ENCODE results near the gene FRY.

FRY gene

GRCh38 chr13:32170841-32171240 is 139.3 kb downstream of the FRY start:
- Histone ChIP-seq H3K27ac (ENCODE audit: low read depth, low read length) (no peak overlapping the region), H3K36me3 (ENCODE audit: control insufficient read depth, insufficient read depth, low read length) (no peaks in the 10 kb centered on the region), H3K9me3 (ENCODE audit: control insufficient read depth, insufficient read depth, low read depth, low read length) (no peaks in the 10 kb centered on the region), H3K4me3 (ENCODE audit: low read depth, low read length) (no peak overlapping the region), H3K9ac (ENCODE audit: low read length) (no peak overlapping the region), H3K27me3 (ENCODE audit: control insufficient read depth, insufficient read depth, low read length) (no peaks in the 10 kb centered on the region), H3K4me1 (ENCODE audit: control insufficient read depth, insufficient read depth, low read length) (no peaks in the 10 kb centered on the region)

DNA sequence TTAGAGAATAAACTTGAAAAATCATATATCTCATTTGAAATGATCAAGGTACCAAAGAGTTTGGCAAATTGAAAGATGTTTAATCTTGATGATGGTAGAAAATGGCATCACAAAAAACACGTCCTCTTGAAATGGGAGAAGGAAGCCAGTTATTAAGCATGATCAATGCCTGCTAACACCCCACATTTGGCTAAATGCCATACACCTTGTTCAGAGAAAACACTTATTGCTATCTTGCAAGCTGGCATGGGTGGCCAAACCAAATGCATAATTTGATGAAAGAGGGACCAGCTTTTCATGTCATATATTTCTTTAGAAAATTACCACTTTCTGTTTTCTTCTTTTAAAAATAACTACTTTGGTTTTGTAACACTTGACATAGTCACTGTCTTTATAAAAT is 142.3 kb downstream of the FRY start:
- H3K9me3 ChIP-seq (ENCODE audit: control insufficient read depth, insufficient read depth, low read depth, low read length): no peaks in the 10 kb centered on the region
- no peaks in the 10 kb centered on the region for H3K27me3 ChIP-seq (ENCODE audit: control insufficient read depth, insufficient read depth, low read length)
- no peak overlapping the region for H3K9ac ChIP-seq (ENCODE audit: low read length)
- H3K4me1 ChIP-seq (ENCODE audit: control insufficient read depth, insufficient read depth, low read length): no peaks in the 10 kb centered on the region
- no peaks in the 10 kb centered on the region for H3K36me3 ChIP-seq (ENCODE audit: control insufficient read depth, insufficient read depth, low read length)
- H3K27ac ChIP-seq (ENCODE audit: low read depth, low read length): no peak overlapping the region
- H3K4me3 ChIP-seq (ENCODE audit: low read depth, low read length): no peak overlapping the region

DNA sequence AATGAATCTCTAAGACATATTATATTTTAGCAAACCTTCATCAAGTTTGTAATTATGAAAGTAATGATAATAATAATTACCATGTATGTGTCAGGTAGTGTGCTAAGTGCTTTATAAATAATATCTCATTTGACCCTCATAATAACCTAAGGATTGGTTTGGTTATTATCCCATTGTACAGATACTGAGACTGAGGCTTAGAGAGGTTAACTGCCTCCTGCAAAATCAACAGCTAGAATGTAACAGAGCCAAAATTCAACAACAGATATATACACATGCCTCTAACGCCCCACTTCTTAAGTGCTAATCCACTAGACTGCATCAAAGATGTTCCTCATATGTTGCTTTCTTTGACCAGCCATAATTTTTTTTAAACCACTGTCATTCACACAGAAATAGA is 142.8 kb downstream of the FRY start:
- H3K9me3 ChIP-seq (ENCODE audit: control insufficient read depth, insufficient read depth, low read depth, low read length): no peaks in the 10 kb centered on the region
- H3K4me1 ChIP-seq (ENCODE audit: control insufficient read depth, insufficient read depth, low read length): no peaks in the 10 kb centered on the region
- H3K27ac ChIP-seq (ENCODE audit: low read depth, low read length): no peak overlapping the region
- H3K27me3 ChIP-seq (ENCODE audit: control insufficient read depth, insufficient read depth, low read length): no peaks in the 10 kb centered on the region
- H3K9ac ChIP-seq (ENCODE audit: low read length): no peak overlapping the region
- no peak overlapping the region for H3K4me3 ChIP-seq (ENCODE audit: low read depth, low read length)
- H3K36me3 ChIP-seq (ENCODE audit: control insufficient read depth, insufficient read depth, low read length): no peaks in the 10 kb centered on the region

- Histone ChIP-seq H3K9ac (ENCODE audit: low read length) (no peak overlapping the region), H3K36me3 (ENCODE audit: control insufficient read depth, insufficient read depth, low read length) (no peaks in the 10 kb centered on the region), H3K9me3 (ENCODE audit: control insufficient read depth, insufficient read depth, low read depth, low read length) (no peaks in the 10 kb centered on the region), H3K27me3 (ENCODE audit: control insufficient read depth, insufficient read depth, low read length) (no peaks in the 10 kb centered on the region), H3K27ac (ENCODE audit: low read depth, low read length) (no peak overlapping the region), H3K4me1 (ENCODE audit: control insufficient read depth, insufficient read depth, low read length) (no peaks in the 10 kb centered on the region), H3K4me3 (ENCODE audit: low read depth, low read length) (no peak overlapping the region)
Measured at GRCh38 chr13:32175307-32175706, 143.7 kb downstream of the FRY start.

DNA sequence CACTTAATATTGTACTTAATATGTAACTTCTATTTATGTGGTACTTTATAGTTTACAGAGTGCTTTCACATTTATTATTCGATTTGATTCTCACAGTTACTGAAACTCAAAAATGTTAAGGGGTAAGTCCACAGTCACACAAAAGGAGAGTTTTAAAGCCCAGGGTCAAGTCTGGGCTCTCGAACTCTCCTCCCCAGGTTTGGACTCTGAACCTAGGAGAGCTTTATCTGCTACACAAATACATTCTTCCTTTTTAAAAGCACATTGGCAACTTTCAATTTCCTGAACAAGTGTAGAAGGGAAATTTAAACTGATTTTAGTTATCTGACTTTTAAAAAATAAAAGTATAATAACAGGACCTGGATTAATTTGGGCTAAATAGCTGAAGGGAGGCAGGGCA is 144.4 kb downstream of the FRY start:
- H3K27ac ChIP-seq (ENCODE audit: low read depth, low read length): no peak overlapping the region
- no peak overlapping the region for H3K9ac ChIP-seq (ENCODE audit: low read length)
- H3K27me3 ChIP-seq (ENCODE audit: control insufficient read depth, insufficient read depth, low read length): no peaks in the 10 kb centered on the region
- no peaks in the 10 kb centered on the region for H3K4me1 ChIP-seq (ENCODE audit: control insufficient read depth, insufficient read depth, low read length)
- H3K9me3 ChIP-seq (ENCODE audit: control insufficient read depth, insufficient read depth, low read depth, low read length): no peaks in the 10 kb centered on the region
- H3K36me3 ChIP-seq (ENCODE audit: control insufficient read depth, insufficient read depth, low read length): no peaks in the 10 kb centered on the region
- no peak overlapping the region for H3K4me3 ChIP-seq (ENCODE audit: low read depth, low read length)

GRCh38 chr13:32176696-32177095 is 145.1 kb downstream of the FRY start:
- H3K9me3 ChIP-seq (ENCODE audit: control insufficient read depth, insufficient read depth, low read depth, low read length): no peaks in the 10 kb centered on the region
- H3K4me3 ChIP-seq (ENCODE audit: low read depth, low read length): no peak overlapping the region
- no peaks in the 10 kb centered on the region for H3K4me1 ChIP-seq (ENCODE audit: control insufficient read depth, insufficient read depth, low read length)
- no peaks in the 10 kb centered on the region for H3K27me3 ChIP-seq (ENCODE audit: control insufficient read depth, insufficient read depth, low read length)
- no peak overlapping the region for H3K27ac ChIP-seq (ENCODE audit: low read depth, low read length)
- no peaks in the 10 kb centered on the region for H3K36me3 ChIP-seq (ENCODE audit: control insufficient read depth, insufficient read depth, low read length)
- no peak overlapping the region for H3K9ac ChIP-seq (ENCODE audit: low read length)

DNA sequence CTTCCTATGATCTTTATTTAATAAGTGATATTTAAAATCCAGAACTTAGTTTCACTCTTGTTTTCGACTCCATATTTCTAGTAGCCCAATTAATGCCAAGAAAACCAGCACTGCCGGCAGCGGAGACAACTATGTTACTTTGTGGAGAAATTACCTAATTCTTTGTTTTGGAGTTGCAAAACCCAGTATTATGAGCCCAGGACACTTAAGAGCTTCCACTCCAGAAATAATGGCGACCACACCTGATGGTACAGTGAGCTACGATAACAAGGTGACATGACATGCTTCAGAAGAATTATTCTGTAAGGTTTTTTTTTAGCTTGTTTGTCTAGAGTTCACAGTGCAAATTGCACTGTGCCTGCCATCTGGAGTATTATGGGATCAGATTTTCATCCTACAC is 147.2 kb downstream of the FRY start:
- no peak overlapping the region for H3K9ac ChIP-seq (ENCODE audit: low read length)
- H3K27me3 ChIP-seq (ENCODE audit: control insufficient read depth, insufficient read depth, low read length): no peaks in the 10 kb centered on the region
- H3K9me3 ChIP-seq (ENCODE audit: control insufficient read depth, insufficient read depth, low read depth, low read length): no peaks in the 10 kb centered on the region
- no peaks in the 10 kb centered on the region for H3K36me3 ChIP-seq (ENCODE audit: control insufficient read depth, insufficient read depth, low read length)
- no peak overlapping the region for H3K27ac ChIP-seq (ENCODE audit: low read depth, low read length)
- H3K4me3 ChIP-seq (ENCODE audit: low read depth, low read length): no peak overlapping the region
- no peaks in the 10 kb centered on the region for H3K4me1 ChIP-seq (ENCODE audit: control insufficient read depth, insufficient read depth, low read length)

GRCh38 chr13:32179708-32180107 is 148.1 kb downstream of the FRY start:
- Histone ChIP-seq H3K36me3 (ENCODE audit: control insufficient read depth, insufficient read depth, low read length) (no peaks in the 10 kb centered on the region), H3K9ac (ENCODE audit: low read length) (no peak overlapping the region), H3K27me3 (ENCODE audit: control insufficient read depth, insufficient read depth, low read length) (no peaks in the 10 kb centered on the region), H3K27ac (ENCODE audit: low read depth, low read length) (no peak overlapping the region), H3K9me3 (ENCODE audit: control insufficient read depth, insufficient read depth, low read depth, low read length) (no peaks in the 10 kb centered on the region), H3K4me3 (ENCODE audit: low read depth, low read length) (no peak overlapping the region), H3K4me1 (ENCODE audit: control insufficient read depth, insufficient read depth, low read length) (no peaks in the 10 kb centered on the region)

- Histone ChIP-seq H3K36me3 (ENCODE audit: control insufficient read depth, insufficient read depth, low read length) (no peaks in the 10 kb centered on the region), H3K4me3 (ENCODE audit: low read depth, low read length) (no peak overlapping the region), H3K4me1 (ENCODE audit: control insufficient read depth, insufficient read depth, low read length) (no peaks in the 10 kb centered on the region), H3K9ac (ENCODE audit: low read length) (no peak overlapping the region), H3K27me3 (ENCODE audit: control insufficient read depth, insufficient read depth, low read length) (no peaks in the 10 kb centered on the region), H3K27ac (ENCODE audit: low read depth, low read length) (no peak overlapping the region), H3K9me3 (ENCODE audit: control insufficient read depth, insufficient read depth, low read depth, low read length) (no peaks in the 10 kb centered on the region)
Measured at GRCh38 chr13:32187651-32188050, 156.1 kb downstream of the FRY start.

- H3K36me3 ChIP-seq (ENCODE audit: control insufficient read depth, insufficient read depth, low read length): no peaks in the 10 kb centered on the region
- H3K27ac ChIP-seq (ENCODE audit: low read depth, low read length): no peak overlapping the region
- no peak overlapping the region for H3K9ac ChIP-seq (ENCODE audit: low read length)
- no peak overlapping the region for H3K4me3 ChIP-seq (ENCODE audit: low read depth, low read length)
- H3K9me3 ChIP-seq (ENCODE audit: control insufficient read depth, insufficient read depth, low read depth, low read length): no peaks in the 10 kb centered on the region
- H3K27me3 ChIP-seq (ENCODE audit: control insufficient read depth, insufficient read depth, low read length): no peaks in the 10 kb centered on the region
- H3K4me1 ChIP-seq (ENCODE audit: control insufficient read depth, insufficient read depth, low read length): no peaks in the 10 kb centered on the region
Measured at GRCh38 chr13:32191452-32191998, 160.0 kb downstream of the FRY start.

DNA sequence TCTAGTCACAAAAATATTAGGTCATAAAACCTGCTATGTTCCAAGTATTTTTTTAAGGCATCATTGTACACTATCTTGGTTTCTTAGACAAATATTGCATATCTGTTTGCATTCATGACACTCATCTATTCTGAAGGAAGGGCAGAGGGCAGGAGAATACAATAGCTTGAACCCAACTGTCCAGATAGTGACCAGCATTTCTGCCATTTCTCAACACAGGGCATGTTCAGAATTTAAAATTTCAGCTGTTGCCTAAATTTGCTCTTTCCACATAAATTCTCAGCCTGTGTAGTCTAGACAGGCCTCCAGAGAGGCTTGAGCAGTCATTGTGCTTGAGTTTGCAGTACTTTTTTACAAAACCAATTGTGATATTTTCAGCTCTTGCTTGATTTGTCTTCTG is 164.1 kb downstream of the FRY start:
- Histone ChIP-seq H3K4me1 (ENCODE audit: control insufficient read depth, insufficient read depth, low read length) (no peaks in the 10 kb centered on the region), H3K27me3 (ENCODE audit: control insufficient read depth, insufficient read depth, low read length) (no peaks in the 10 kb centered on the region), H3K4me3 (ENCODE audit: low read depth, low read length) (no peak overlapping the region), H3K9me3 (ENCODE audit: control insufficient read depth, insufficient read depth, low read depth, low read length) (no peaks in the 10 kb centered on the region), H3K36me3 (ENCODE audit: control insufficient read depth, insufficient read depth, low read length) (no peaks in the 10 kb centered on the region), H3K27ac (ENCODE audit: low read depth, low read length) (no peak overlapping the region), H3K9ac (ENCODE audit: low read length) (no peak overlapping the region)

DNA sequence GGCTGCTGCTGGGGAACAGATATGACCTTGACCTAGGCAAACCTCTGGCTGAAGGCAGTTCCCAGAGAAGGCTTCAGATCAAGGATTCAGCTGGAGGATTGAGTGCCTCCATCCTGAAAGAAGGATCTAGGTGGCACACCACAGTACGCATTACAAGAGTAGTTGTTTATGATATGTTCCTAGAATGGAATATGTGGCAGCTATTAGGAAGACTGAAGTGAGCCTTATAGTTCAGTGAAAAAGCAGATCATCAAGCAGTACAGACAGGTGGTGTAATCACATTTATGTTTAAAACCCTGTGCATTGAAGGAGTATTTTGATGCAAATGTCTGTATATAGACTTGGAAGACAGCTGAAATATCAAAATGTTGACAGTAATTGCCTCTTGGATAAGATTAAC is 167.6 kb downstream of the FRY start:
- H3K27ac ChIP-seq (ENCODE audit: low read depth, low read length): no peak overlapping the region
- H3K27me3 ChIP-seq (ENCODE audit: control insufficient read depth, insufficient read depth, low read length): no peaks in the 10 kb centered on the region
- no peaks in the 10 kb centered on the region for H3K36me3 ChIP-seq (ENCODE audit: control insufficient read depth, insufficient read depth, low read length)
- no peak overlapping the region for H3K4me3 ChIP-seq (ENCODE audit: low read depth, low read length)
- H3K4me1 ChIP-seq (ENCODE audit: control insufficient read depth, insufficient read depth, low read length): no peaks in the 10 kb centered on the region
- H3K9ac ChIP-seq (ENCODE audit: low read length): no peak overlapping the region
- H3K9me3 ChIP-seq (ENCODE audit: control insufficient read depth, insufficient read depth, low read depth, low read length): no peaks in the 10 kb centered on the region
